ACC112 (cell line): ENCODE results near the gene RAB27B.
"Not testable (repeated sequence)": the region's sequence is repeated elsewhere in the genome, so short reads cannot be mapped to it uniquely, and the experiment has no call there.

Experiments
- H2AFZ ChIP-seq: fragments of 200-600 bp; sonication (generic); one replicate; pipeline ENCODE4 v1.6.0; 2017; ENCODE audit warnings: antibody characterized with exemption, low read length; ENCODE audit not compliant: unreplicated experiment
- H3K27ac ChIP-seq: fragments of 200-600 bp; sonication (generic); 2 replicates; pipeline ENCODE4 v1.5.1; 2014; ENCODE audit warnings: low read depth, mild to moderate bottlenecking, antibody characterized with exemption, low read length, moderate library complexity
- H3K27me3 ChIP-seq: fragments of 200-600 bp; sonication (generic); 2 replicates; pipeline ENCODE4 v1.6.1; 2014; ENCODE audit warnings: mild to moderate bottlenecking, antibody characterized with exemption, low read length, moderate library complexity, mixed read lengths; ENCODE audit not compliant: insufficient read depth
- H3K36me3 ChIP-seq: fragments of 200-600 bp; sonication (generic); 2 replicates; pipeline ENCODE4 v1.6.1; 2016; ENCODE audit warnings: mild to moderate bottlenecking, antibody characterized with exemption, low read length, moderate library complexity, mixed read lengths; ENCODE audit not compliant: insufficient read depth
- H3K4me1 ChIP-seq: fragments of 200-600 bp; sonication (generic); one replicate; pipeline ENCODE4 v1.6.1; 2016; ENCODE audit warnings: low read length, mixed read lengths; ENCODE audit not compliant: insufficient read depth, unreplicated experiment, control insufficient read depth
- H3K4me3 ChIP-seq: fragments of 200-600 bp; sonication (generic); 2 replicates; pipeline ENCODE4 v1.5.1; 2014; ENCODE audit warnings: mild to moderate bottlenecking, low read depth, low read length
- H3K79me2 ChIP-seq: fragments of 200-600 bp; sonication (generic); one replicate; pipeline ENCODE4 v1.6.0; 2016; ENCODE audit warnings: low read length; ENCODE audit not compliant: control insufficient read depth, unreplicated experiment, insufficient read depth

RAB27B gene

GRCh38 chr18:54798186-54798585 lies 30.1 kb upstream of the RAB27B start:
- Histone ChIP-seq H3K79me2 (no peaks in the 10 kb centered on the region), H2AFZ (no peak overlapping the region), H3K4me1 (no peaks in the 10 kb centered on the region), H3K4me3 (no peak overlapping the region), H3K36me3 (no peaks in the 10 kb centered on the region), H3K27me3 (no peaks in the 10 kb centered on the region), H3K27ac (no peak overlapping the region)

GRCh38 chr18:54801374-54801773 lies 26.9 kb upstream of the RAB27B start:
- H3K36me3 ChIP-seq, result no peaks in the 10 kb centered on the region
- H3K4me3 ChIP-seq, result no peak overlapping the region
- no peaks in the 10 kb centered on the region for H3K79me2 ChIP-seq
- H3K4me1 ChIP-seq, result peaks cover 13% of the 10 kb centered on the region
- H2AFZ ChIP-seq, result no peak overlapping the region
- H3K27me3 ChIP-seq, result no peaks in the 10 kb centered on the region
- no peak overlapping the region for H3K27ac ChIP-seq

GRCh38 chr18:54802178-54802577 lies 26.1 kb upstream of the RAB27B start:
- H3K36me3 ChIP-seq, result no peaks in the 10 kb centered on the region

GRCh38 chr18:54802686-54803395 lies 25.4 kb upstream of the RAB27B start:
- H3K4me1 ChIP-seq, result peaks cover 24% of the 10 kb centered on the region

More at GRCh38 chr18:54802178-54802577, 26.1 kb upstream of the RAB27B start:
- Histone ChIP-seq H2AFZ (no peak overlapping the region), H3K27ac (no peak overlapping the region), H3K4me1 (peaks cover 17% of the 10 kb centered on the region), H3K79me2 (no peaks in the 10 kb centered on the region), H3K27me3 (no peaks in the 10 kb centered on the region), H3K4me3 (no peak overlapping the region)

GRCh38 chr18:54805571-54806334 lies 22.5 kb upstream of the RAB27B start:
- peak overlapping the region; percentile 23 for H2AFZ ChIP-seq
- no peaks in the 10 kb centered on the region for H3K27me3 ChIP-seq
- peaks cover 24% of the 10 kb centered on the region for H3K4me1 ChIP-seq
- peak overlapping the region; percentile 29 for H3K4me3 ChIP-seq
- H3K27ac ChIP-seq, result peak overlapping the region; percentile 97
- no peaks in the 10 kb centered on the region for H3K79me2 ChIP-seq
- H3K36me3 ChIP-seq, result no peaks in the 10 kb centered on the region

More at GRCh38 chr18:54802686-54803395, 25.4 kb upstream of the RAB27B start:
- H3K79me2 ChIP-seq, result no peaks in the 10 kb centered on the region
- no peak overlapping the region for H2AFZ ChIP-seq
- H3K27ac ChIP-seq, result no peak overlapping the region
- no peaks in the 10 kb centered on the region for H3K36me3 ChIP-seq
- no peak overlapping the region for H3K4me3 ChIP-seq
- H3K27me3 ChIP-seq, result no peaks in the 10 kb centered on the region

GRCh38 chr18:54806526-54806925 lies 21.8 kb upstream of the RAB27B start:
- Histone ChIP-seq H3K36me3 (no peaks in the 10 kb centered on the region), H3K27ac (peak overlapping the region; percentile 97), H2AFZ (no peak overlapping the region), H3K4me3 (no peak overlapping the region), H3K27me3 (no peaks in the 10 kb centered on the region), H3K4me1 (peaks cover 24% of the 10 kb centered on the region), H3K79me2 (no peaks in the 10 kb centered on the region)

GRCh38 chr18:54807303-54807702 lies 21.0 kb upstream of the RAB27B start:
- no peaks in the 10 kb centered on the region for H3K27me3 ChIP-seq
- H3K4me1 ChIP-seq, result peaks cover 24% of the 10 kb centered on the region

GRCh38 chr18:54810662-54811061 lies 17.6 kb upstream of the RAB27B start:
- H3K79me2 ChIP-seq, H3K27me3 ChIP-seq, H3K36me3 ChIP-seq, H3K27ac ChIP-seq, H2AFZ ChIP-seq, H3K4me3 ChIP-seq: not testable (repeated sequence)
- peaks cover 15% of the 10 kb centered on the region for H3K4me1 ChIP-seq

More at GRCh38 chr18:54807303-54807702, 21.0 kb upstream of the RAB27B start:
- no peak overlapping the region for H2AFZ ChIP-seq
- H3K4me3 ChIP-seq, result no peak overlapping the region
- H3K36me3 ChIP-seq, result no peaks in the 10 kb centered on the region
- peak overlapping the region; percentile 97 for H3K27ac ChIP-seq
- H3K79me2 ChIP-seq, result no peaks in the 10 kb centered on the region

GRCh38 chr18:54812885-54813284 lies 15.4 kb upstream of the RAB27B start:
- Histone ChIP-seq H3K27ac (no peak overlapping the region), H3K36me3 (no peaks in the 10 kb centered on the region), H3K27me3 (no peaks in the 10 kb centered on the region), H2AFZ (no peak overlapping the region), H3K79me2 (no peaks in the 10 kb centered on the region), H3K4me1 (no peaks in the 10 kb centered on the region), H3K4me3 (no peak overlapping the region)

- Histone ChIP-seq H3K79me2 (no peaks in the 10 kb centered on the region), H3K27ac (no peak overlapping the region), H3K4me3 (no peak overlapping the region)
Observed at GRCh38 chr18:54813305-54813704, 15.0 kb upstream of the RAB27B start.

More at GRCh38 chr18:54813305-54813704, 15.0 kb upstream of the RAB27B start:
- H3K4me1 ChIP-seq, result no peaks in the 10 kb centered on the region
- H3K27me3 ChIP-seq, result no peaks in the 10 kb centered on the region
- H2AFZ ChIP-seq, result no peak overlapping the region
- no peaks in the 10 kb centered on the region for H3K36me3 ChIP-seq
